ENCODE results near the gene RHNO1. TPM values are rescaled to one million over a fixed set of nuclear protein-coding genes. Genes with fewer than 3 reads are reported as not detected.

Gene RHNO1
- total RNA-seq, 2 donors from 2014 or later = 26.5 to 29.1 TPM

GRCh38 chr12:2853626-2854025 is 23.4 kb upstream of the RHNO1 start:
- TF ChIP-seq POLR2AphosphoS5 (IDR thresholded peaks at IDR 0.05) (peak; percentile 15), CTCF (IDR thresholded peaks at IDR 0.05) (peak; percentile 43 to 78 (median 58)), POLR2A (IDR thresholded peaks at IDR 0.05) (no peak)
- 15% methylated on average over 11 of the region's 11 CpGs for WGBS
- Histone ChIP-seq H3K4me3 (no peak overlapping the region), H3K36me3 (no peaks in the 10 kb centered on the region), H3K4me1 (replicated peaks) (no peaks in the 10 kb centered on the region), H3K27me3 (replicated peaks; ENCODE audit: insufficient read depth) (no peaks in the 10 kb centered on the region), H3K9me3 (no peaks in the 10 kb centered on the region), H3K27ac (no peak overlapping the region)
- intact Hi-C loops (cut with DNase I) = loop anchor here (5.0 to 10.0 kb wide), 2 partner anchors 91 to 179 kb away; no protein-coding TSS in a partner anchor
- peak; percentile 59 for DNase-seq (ENCODE audit: low spot score)

- Histone ChIP-seq H3K9me3 (no peaks in the 10 kb centered on the region), H3K27me3 (replicated peaks; ENCODE audit: insufficient read depth) (no peaks in the 10 kb centered on the region), H3K27ac (no peak overlapping the region), H3K4me1 (replicated peaks) (no peaks in the 10 kb centered on the region), H3K36me3 (no peaks in the 10 kb centered on the region), H3K4me3 (no peak overlapping the region)
- TF ChIP-seq CTCF (IDR thresholded peaks at IDR 0.05) = no peak
- no peak for TF ChIP-seq POLR2AphosphoS5 (IDR thresholded peaks at IDR 0.05)
- TF ChIP-seq POLR2A (IDR thresholded peaks at IDR 0.05) = no peak
- 79% methylated on average over 25 of the region's 25 CpGs for WGBS
- no peak for DNase-seq (ENCODE audit: low spot score)
- intact Hi-C loops (cut with DNase I) = loop anchor here (5.0 to 10.0 kb wide), 2 partner anchors 90 to 177 kb away; no protein-coding TSS in a partner anchor
Measured at GRCh38 chr12:2854669-2855453, 22.2 kb upstream of the RHNO1 start.

GRCh38 chr12:2855546-2855945 is 21.5 kb upstream of the RHNO1 start:
- Histone ChIP-seq H3K4me1 (replicated peaks) (no peaks in the 10 kb centered on the region), H3K4me3 (no peak overlapping the region), H3K27ac (no peak overlapping the region), H3K36me3 (no peaks in the 10 kb centered on the region), H3K27me3 (replicated peaks; ENCODE audit: insufficient read depth) (no peaks in the 10 kb centered on the region), H3K9me3 (no peaks in the 10 kb centered on the region)
- intact Hi-C loops (cut with DNase I) = loop anchor here (10.0 kb wide), 1 partner anchor 89 kb away; no protein-coding TSS in a partner anchor
- TF ChIP-seq POLR2A (IDR thresholded peaks at IDR 0.05) = no peak
- TF ChIP-seq POLR2AphosphoS5 (IDR thresholded peaks at IDR 0.05) = no peak
- no peak for TF ChIP-seq CTCF (IDR thresholded peaks at IDR 0.05)
- 69% methylated on average over 7 of the region's 7 CpGs for WGBS
- no peak for DNase-seq (ENCODE audit: low spot score)

GRCh38 chr12:2856051-2856450 is 21.0 kb upstream of the RHNO1 start:
- Histone ChIP-seq H3K36me3 (no peaks in the 10 kb centered on the region), H3K4me1 (replicated peaks) (no peaks in the 10 kb centered on the region), H3K9me3 (no peaks in the 10 kb centered on the region), H3K27me3 (replicated peaks; ENCODE audit: insufficient read depth) (no peaks in the 10 kb centered on the region), H3K27ac (no peak overlapping the region), H3K4me3 (no peak overlapping the region)
- 92% methylated on average over 3 of the region's 3 CpGs for WGBS
- DNase-seq (ENCODE audit: low spot score) = no peak
- intact Hi-C loops (cut with DNase I) = loop anchor here (10.0 kb wide), 1 partner anchor 89 kb away; no protein-coding TSS in a partner anchor
- TF ChIP-seq POLR2AphosphoS5 (IDR thresholded peaks at IDR 0.05) (no peak), POLR2A (IDR thresholded peaks at IDR 0.05) (no peak), CTCF (IDR thresholded peaks at IDR 0.05) (no peak)

Data from prostate gland (tissue), 2 donors.